ENCODE measurements around the gene HOXB5. TPM values are rescaled to one million over a fixed set of nuclear protein-coding genes. Genes with fewer than 3 reads are reported as not detected.

Gene HOXB5
- total RNA-seq, 1 experiment from 2014 or later = not detected

GRCh38 chr17:48587276-48588073, 6.1 kb downstream of the HOXB5 start:
- H3K4me3 Mint-ChIP-seq = no peak overlapping the region

More at GRCh38 chr17:48587276-48588073, 6.1 kb downstream of the HOXB5 start:
- Histone ChIP-seq H3K79me2 (ENCODE audit: insufficient read depth, low read length) (no peaks in the 10 kb centered on the region), H4K91ac (ENCODE audit: insufficient read length, low read depth, low read length) (no peak overlapping the region), H3K4me1 (ENCODE audit: insufficient read depth, low read length) (no peaks in the 10 kb centered on the region), H4K5ac (ENCODE audit: insufficient read length, low read depth, low read length) (no peak overlapping the region), H3K9ac (ENCODE audit: extremely low read depth, insufficient read length, low read length) (no peak overlapping the region), H3K27ac (ENCODE audit: insufficient read length, low read depth, low read length) (no peak overlapping the region), H3K79me1 (ENCODE audit: insufficient read depth, low read depth, low read length, poor library complexity, severe bottlenecking) (no peaks in the 10 kb centered on the region), H2BK5ac (ENCODE audit: insufficient read length, low read length) (no peak overlapping the region), H3K27me3 (ENCODE audit: insufficient read depth, low read length) (peaks cover 100% of the 10 kb centered on the region), H3K9me3 (ENCODE audit: control insufficient read depth, low read depth, low read length) (no peaks in the 10 kb centered on the region), H2AFZ (ENCODE audit: low read length) (no peak overlapping the region), H3K18ac (ENCODE audit: insufficient read length, low read depth, low read length) (no peak overlapping the region), H3K4ac (ENCODE audit: low read depth, low read length) (no peak overlapping the region), H2BK120ac (ENCODE audit: low read depth, low read length, poor library complexity, severe bottlenecking) (no peak overlapping the region), H3K23ac (ENCODE audit: insufficient read length, low read depth, low read length) (no peak overlapping the region), H4K8ac (replicated peaks; ENCODE audit: insufficient read length, low read depth, low read length) (no peak overlapping the region), H2BK12ac (ENCODE audit: insufficient read length, low read depth, low read length) (no peak overlapping the region), H3T11ph (ENCODE audit: low read length) (no peak overlapping the region), H3K23me2 (ENCODE audit: insufficient read length, low read depth, low read length, poor library complexity, severe bottlenecking) (peaks cover 3% of the 10 kb centered on the region), H2BK20ac (ENCODE audit: low read depth, low read length, poor library complexity, severe bottlenecking) (no peak overlapping the region), H3K56ac (ENCODE audit: insufficient read length, low read depth, low read length) (no peak overlapping the region), H2AK5ac (ENCODE audit: insufficient read length, low read length) (no peak overlapping the region), H4K20me1 (ENCODE audit: control insufficient read depth, insufficient read depth, insufficient read length) (no peaks in the 10 kb centered on the region), H3K4me2 (ENCODE audit: insufficient read depth, insufficient read length, low read length) (no peak overlapping the region), H2BK15ac (ENCODE audit: low read depth, low read length) (no peak overlapping the region), H3K14ac (ENCODE audit: insufficient read depth, low read length) (no peak overlapping the region)
- Mint-ChIP-seq H3K27me3 (ENCODE audit: low read depth) (peaks cover 100% of the 10 kb centered on the region), H3K36me3 (ENCODE audit: insufficient read depth in 1 of 3, low read depth in 3 of 3) (no peaks in the 10 kb centered on the region; a peak in 1 of 7 replicates), H3K9me3 (peaks cover 7 to 14% of the 10 kb centered on the region in 2 experiments; a peak in 3 of 5 replicates), H3K4me1 (peaks cover 13 to 24% of the 10 kb centered on the region in 2 experiments), H3K27ac (no peak overlapping the region)
- no CpG with 5 or more reads among the region's 5 CpGs for WGBS (ENCODE audit: extremely low coverage, insufficient read length, low lambda C conversion rate)
- no peak for DNase-seq
- no peak for TF ChIP-seq CTCF (conservative IDR thresholded peaks at IDR 0.05)
